HepG2 (cell line): ENCODE results near the gene CYP19A1. TPM values are rescaled to one million over a fixed set of nuclear protein-coding genes. Genes with fewer than 3 reads are reported as not detected.

ENCODE experiments used
- ATAC-seq: fragments of 200-7000 bp; cut with Tn5 transposase; 3 replicates; pipeline ENCODE4 v1.9.1; 2020; ENCODE audit warnings: mild to moderate bottlenecking, moderate library complexity
- BruUV-seq: library from RNA; stranded (reverse); fragments of 400-500 nt; replicated peaks from 2 replicates; lab custom pipeline; 2021; lab: Mats Ljungman, UMichigan
- CTCF ChIA-PET: fragments of 300-600 bp; formaldehyde crosslinking; extraction: SDS; loops from one replicate; lab custom pipeline; 2021; ENCODE audit warnings: low total read pairs, inconsistent platforms, low intra/inter-chr PET ratio; lab: Yijun Ruan, JAX
- POLR2A ChIA-PET: fragments of 350-600 bp; sonication (Branson Sonifier 250); formaldehyde crosslinking; loops from one replicate; lab custom pipeline; 2020; ENCODE audit warnings: antibody characterized with exemption, inconsistent platforms; lab: Yijun Ruan, JAX
- DNase-seq: peaks from one replicate; pipeline ENCODE4 v3.0.0-alpha.2; 2015; ENCODE audit warnings: low spot score
- FAIRE-seq: peaks from 3 replicates; lab custom pipeline; 2011; peaks lifted over from hg19 to GRCh38; lab: Jason Lieb, UNC
- H2AFZ ChIP-seq: one replicate; pipeline ENCODE4 v1.6.1; 2011; ENCODE audit warnings: low read length, inconsistent platforms
- H3K27ac ChIP-seq: fragments of 300-600 bp; 3 replicates; pipeline ENCODE4 v1.8.0; 2011; ENCODE audit warnings: mixed run types, mild to moderate bottlenecking, mixed read lengths, low read length, inconsistent platforms; ENCODE audit not compliant: insufficient read depth; ENCODE audit errors: extremely low read length
- H3K27me3 ChIP-seq, 2 experiments: fragments of 200-600 bp in 1 of 2; 2 replicates in 1 of 2; 3 replicates in 1 of 2; pipeline versions ENCODE4 v1.6.0 to v1.8.0; 2011; ENCODE audit warnings: low read length in 2 of 2, mild to moderate bottlenecking in 2 of 2, moderate library complexity in 2 of 2, inconsistent platforms in 1 of 2; ENCODE audit not compliant: insufficient read depth in 2 of 2, control insufficient read depth in 1 of 2
- H3K36me3 ChIP-seq, 2 experiments: fragments of 200-600 bp in 1 of 2; replicated peaks in 1 of 2; 2 replicates in 1 of 2; 3 replicates in 1 of 2; pipeline versions ENCODE4 v1.5.1 to v1.8.0; 2011; ENCODE audit warnings: low read length in 2 of 2, inconsistent platforms in 1 of 2; ENCODE audit not compliant: insufficient read depth in 2 of 2, control insufficient read depth in 1 of 2
- H3K4me1 ChIP-seq: 2 replicates; pipeline ENCODE4 v1.5.1; 2012; ENCODE audit warnings: low read length, inconsistent platforms; ENCODE audit not compliant: insufficient read depth
- H3K4me2 ChIP-seq: 2 replicates; pipeline ENCODE4 v1.6.0; 2011; ENCODE audit warnings: low read depth, low read length, inconsistent platforms
- H3K4me3 ChIP-seq, 3 experiments: fragments of 200-600 bp in 1 of 3; sonication (generic), shearing (Covaris generic) in 1 of 3; replicated peaks in 1 of 3; 2 replicates each; pipeline ENCODE4 v1.5.1; 2011 to 2016; ENCODE audit warnings: low read length in 3 of 3, inconsistent platforms in 2 of 3, low read depth in 2 of 3, mild to moderate bottlenecking in 2 of 3, control low read depth in 1 of 3, mixed read lengths in 1 of 3; ENCODE audit not compliant: insufficient read depth in 1 of 3
- H3K79me2 ChIP-seq: one replicate; pipeline ENCODE4 v1.6.1; 2011; ENCODE audit warnings: low read length, inconsistent platforms; ENCODE audit not compliant: insufficient read depth
- H3K9ac ChIP-seq: 2 replicates; pipeline ENCODE4 v1.6.0; 2011; ENCODE audit warnings: mild to moderate bottlenecking, low read depth, low read length, inconsistent platforms; ENCODE audit not compliant: insufficient read depth
- H3K9me3 ChIP-seq: 2 replicates; pipeline ENCODE4 v1.5.1; 2012; ENCODE audit warnings: mild to moderate bottlenecking, low read length
- H4K20me1 ChIP-seq: 2 replicates; pipeline ENCODE4 v1.6.0; 2011; ENCODE audit warnings: inconsistent platforms, mild to moderate bottlenecking, low read length, moderate library complexity; ENCODE audit not compliant: insufficient read depth
- CREBL2 ChIP-seq: sonication (generic); formaldehyde crosslinking; IDR thresholded peaks from 2 replicates; pipeline ENCODE4 v1.8.1; 2023; ENCODE audit warnings: missing genetic modification reagents, mild to moderate bottlenecking, borderline replicate concordance
- MAFF ChIP-seq: IDR thresholded peaks from 2 replicates; pipeline ENCODE4 v1.6.1; 2011; ENCODE audit warnings: low read depth, low read length, improper control_type of control experiment
- MAFK ChIP-seq, 2 experiments: IDR thresholded peaks in 1 of 2; conservative IDR thresholded peaks in 1 of 2; 2 replicates each; pipeline ENCODE4 v1.6.1; 2011; ENCODE audit warnings: improper control_type of control experiment in 2 of 2, low read length in 2 of 2
- MXD4 ChIP-seq: IDR thresholded peaks from 2 replicates; pipeline ENCODE4 v1.6.1; 2016; ENCODE audit warnings: mild to moderate bottlenecking, missing biosample characterization, missing genetic modification reagents
- ZNF318 ChIP-seq: sonication (generic); formaldehyde crosslinking; IDR thresholded peaks from 2 replicates; pipeline ENCODE4 v1.4.0; 2020; ENCODE audit warnings: mild to moderate bottlenecking, missing genetic modification reagents
- WGBS: methylation state at CpG from one replicate; pipeline ENCODE4 v1.1.6; 2017; ENCODE audit warnings: low lambda C conversion rate; 5-methylcytosine and 5-hydroxymethylcytosine counted together
- in situ Hi-C: cut with HindIII; loops from 2 replicates; pipeline ENCODE4 v1.10.0; 2017; ENCODE audit warnings: low pct_unique_long_range_greater_than_20kb; ENCODE audit not compliant: extremely low pct_ligation_motif_present
- intact Hi-C: fragments of 100-400 bp; cut with micrococcal nuclease; formaldehyde crosslinking; loops from one replicate; pipeline ENCODE4 v1.10.0; 2022; ENCODE audit not compliant: unreplicated experiment
- polyA plus RNA-seq, 8 experiments: library from polyadenylated mRNA; depleted of rRNA in 3 of 8; stranded (reverse) in 7 of 8; unstranded in 1 of 8; fragments of >200 nt; fragmentation: Illumina TruSeq in 4 of 8; extraction: Trizol in 4 of 8; gene quantifications; 2 replicates each; pipeline versions ENCODE4 v1.2.1 to v1.2.3, GENCODE V29; 2011 to 2016; ENCODE audit warnings: low read depth in 4 of 8, missing spikeins in 1 of 8, mixed read lengths in 1 of 8; ENCODE audit not compliant: insufficient read depth in 1 of 8
- total RNA-seq, 5 experiments: library from RNA; depleted of rRNA; stranded (reverse); fragments of >200 nt; fragmentation: Illumina TruSeq; extraction: Trizol; gene quantifications; 2 replicates each; pipeline ENCODE4 v1.2.3, GENCODE V29; 2016; ENCODE audit warnings: low read depth in 1 of 5

CYP19A1 gene
- total and polyA plus RNA-seq, 2 of the 13 experiments (the other 11 are each of a cell fraction or from before 2014, with no cell fraction given) = 10.9 to 23.0 TPM

- Histone ChIP-seq H2AFZ (no peak overlapping the region), H3K9ac (no peak overlapping the region), H3K4me1 (peaks cover 6% of the 10 kb centered on the region; the same call in 1 of the 2 replicates), H3K4me2 (no peak overlapping the region), H3K27ac (no peak overlapping the region), H3K9me3 (no peaks in the 10 kb centered on the region), H3K79me2 (no peaks in the 10 kb centered on the region), H4K20me1 (no peaks in the 10 kb centered on the region), H3K27me3 (no peaks in the 10 kb centered on the region), H3K36me3 (no peaks in the 10 kb centered on the region), H3K4me3 (no peak overlapping the region)
- FAIRE-seq (no peak), DNase-seq (no peak), ATAC-seq (no peak)
- in situ Hi-C loops (no loop called here), intact Hi-C loops (no loop called here)
- ChIA-PET POLR2A (no interaction called here), CTCF (no interaction called here)
- WGBS = 40% methylated on average over 1 of the region's 1 CpG
- no peak for TF ChIP-seq CREBL2 (CRISPR knock-in tag)
- no peak for TF ChIP-seq MXD4 (CRISPR knock-in tag)
- peak; percentile 68 to 70; a peak in 3 of 4 replicates for TF ChIP-seq MAFK (conservative IDR thresholded peaks at IDR 0.05 in 1 of 2, IDR thresholded peaks at IDR 0.05 in 1 of 2; ENCODE audit: low read length in 2 of 2)
- TF ChIP-seq MAFF = peak; percentile 62
- no peak for TF ChIP-seq ZNF318
- no TSS peak for BruUV-seq
Observed at GRCh38 chr15:51180534-51180933, 157.9 kb downstream of the CYP19A1 start.
